NCI-H1105 (cell line): ENCODE data around the gene ILDR1.

ENCODE experiments used
- DNase-seq: peaks from one replicate; lab custom pipeline; 2025; lab: John Stamatoyannopoulos, UW

Gene ILDR1

DNA sequence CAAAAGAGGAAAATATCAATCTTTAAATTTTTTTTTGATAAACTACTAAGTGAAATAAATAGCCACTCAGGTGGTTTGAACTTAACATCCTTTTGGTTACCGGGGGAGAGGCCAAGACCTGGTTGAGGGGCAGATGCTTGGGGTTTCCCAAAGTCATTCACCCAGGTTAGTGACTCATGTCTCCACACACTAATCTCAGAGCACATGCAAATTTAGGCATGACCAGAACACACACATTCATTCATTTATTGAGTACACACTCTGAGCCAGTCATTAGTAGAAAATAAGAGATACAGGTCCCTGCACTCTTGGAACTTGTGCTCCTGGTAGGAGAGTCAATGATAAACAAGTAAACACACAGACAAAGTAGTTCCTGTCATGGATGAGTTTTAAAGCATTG lies 7.3 kb downstream of the ILDR1 start:
- DNase-seq: no peak

DNA sequence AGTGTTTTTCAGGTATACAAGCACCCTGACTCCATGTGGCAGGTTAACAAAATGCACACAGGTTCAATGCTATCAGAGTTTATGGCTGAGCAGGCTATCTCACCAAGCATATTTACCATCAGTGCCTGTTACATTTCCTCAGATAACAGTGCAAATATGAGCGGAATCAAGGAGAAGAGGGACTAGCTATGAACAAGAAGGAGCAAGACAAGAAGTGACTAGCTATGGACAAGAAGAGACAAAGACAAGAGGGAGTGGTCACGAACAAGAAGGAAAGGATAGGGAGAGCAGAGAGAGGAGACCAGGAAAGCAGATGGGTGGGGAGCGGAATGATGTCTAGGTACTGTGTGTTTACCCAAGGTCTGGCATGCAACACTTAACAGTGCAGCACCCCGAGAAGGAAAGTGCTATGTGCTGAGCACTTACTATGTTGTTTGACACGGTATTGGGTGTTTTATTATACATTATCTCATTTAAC lies 8.6 kb downstream of the ILDR1 start:
- DNase-seq: no peak

DNA sequence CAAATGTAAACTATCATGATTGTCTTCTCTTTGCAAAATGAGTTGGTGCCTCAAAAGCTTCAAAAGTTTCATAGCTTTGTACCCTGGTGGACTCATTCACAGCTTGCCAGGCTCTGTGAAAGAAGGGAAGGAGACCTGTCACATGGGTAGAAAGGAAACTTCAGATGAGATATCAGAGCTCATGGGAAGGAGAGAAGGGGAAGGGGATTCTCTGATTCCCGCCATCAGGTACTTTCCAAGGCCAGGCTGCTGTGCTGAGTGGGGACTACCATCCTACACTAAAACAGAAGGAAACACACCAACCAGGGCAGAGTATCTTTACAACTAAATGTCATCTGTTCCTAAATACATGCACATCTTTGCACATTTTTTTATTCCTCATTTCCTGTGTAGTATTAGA lies 9.2 kb downstream of the ILDR1 start:
- DNase-seq: no peak

DNA sequence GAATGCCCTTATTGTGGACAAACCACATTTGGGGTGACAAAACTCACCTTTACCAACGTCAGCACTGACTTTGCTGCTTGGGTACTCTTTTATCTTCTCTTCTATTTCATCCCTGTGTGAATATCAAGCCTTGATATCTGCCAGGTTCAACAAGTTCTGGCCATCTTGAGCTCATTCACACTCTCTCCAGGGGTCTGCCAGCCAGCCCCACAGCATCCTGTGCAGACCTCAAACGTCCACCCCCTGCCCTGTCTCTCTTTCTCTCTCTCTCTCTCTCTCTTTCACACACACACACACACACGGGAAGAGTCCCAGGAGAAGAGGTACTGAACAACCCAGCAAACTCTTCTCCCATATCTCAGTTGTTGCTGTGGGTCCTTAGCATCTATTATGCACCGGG lies 10.7 kb downstream of the ILDR1 start:
- DNase-seq: no peak

DNA sequence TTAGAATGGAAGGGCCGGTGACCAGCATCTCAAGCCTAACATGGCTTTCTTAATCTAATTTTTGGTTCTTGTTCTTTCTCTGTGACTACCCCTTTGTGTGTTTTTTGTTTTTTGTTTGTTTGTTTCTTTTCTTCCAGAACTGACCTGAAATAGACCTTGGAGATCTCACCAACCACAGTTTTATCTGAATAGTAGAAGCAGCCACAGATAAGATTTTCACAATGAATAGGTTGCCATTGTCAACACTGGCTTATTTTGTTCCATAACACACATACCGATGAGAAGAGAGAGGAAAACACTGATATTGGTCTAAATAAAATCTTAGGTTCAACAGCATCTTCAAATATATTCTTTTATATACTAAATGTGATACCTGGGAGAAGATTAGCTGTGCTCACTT lies 11.5 kb downstream of the ILDR1 start:
- DNase-seq: no peak

DNA sequence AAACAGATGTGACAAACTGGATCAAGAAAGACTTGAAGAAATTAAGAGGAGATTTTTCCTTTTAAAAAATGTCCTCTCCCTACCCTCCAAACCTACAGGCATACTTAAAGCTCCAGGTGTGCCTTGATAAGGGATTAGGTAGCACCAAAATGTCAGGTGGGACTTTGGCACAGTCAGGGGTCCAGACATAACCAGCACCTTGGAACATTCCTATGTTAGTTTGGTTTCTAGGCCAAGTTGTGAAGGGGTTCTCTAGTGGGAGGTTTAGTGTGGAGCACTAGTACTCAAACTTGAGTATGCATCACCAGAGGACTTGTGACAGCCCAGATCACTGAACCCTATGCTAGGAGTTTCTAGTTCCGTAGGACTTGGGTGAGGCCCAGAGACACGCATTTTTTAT lies 13.9 kb downstream of the ILDR1 start:
- no peak for DNase-seq

DNA sequence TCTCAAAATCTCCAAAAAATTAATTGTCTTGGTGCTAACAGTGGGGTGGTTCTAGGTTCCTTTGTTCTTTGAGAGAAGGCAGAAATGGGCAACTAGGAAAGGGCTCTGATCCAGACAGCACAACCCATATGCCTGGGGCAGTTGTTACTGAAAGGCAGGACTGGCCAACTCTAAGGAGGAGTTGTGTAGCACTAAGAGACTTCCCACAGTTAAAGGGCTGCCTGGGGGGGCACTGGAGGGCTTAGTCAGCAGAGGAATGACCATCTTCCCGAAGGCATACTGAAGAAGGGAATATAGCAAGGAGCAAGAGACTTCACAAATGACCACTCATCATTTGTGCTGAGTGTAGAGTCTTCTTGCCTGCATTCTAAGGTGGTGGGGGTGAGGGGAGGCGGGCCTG lies 15.8 kb downstream of the ILDR1 start:
- DNase-seq: no peak

DNA sequence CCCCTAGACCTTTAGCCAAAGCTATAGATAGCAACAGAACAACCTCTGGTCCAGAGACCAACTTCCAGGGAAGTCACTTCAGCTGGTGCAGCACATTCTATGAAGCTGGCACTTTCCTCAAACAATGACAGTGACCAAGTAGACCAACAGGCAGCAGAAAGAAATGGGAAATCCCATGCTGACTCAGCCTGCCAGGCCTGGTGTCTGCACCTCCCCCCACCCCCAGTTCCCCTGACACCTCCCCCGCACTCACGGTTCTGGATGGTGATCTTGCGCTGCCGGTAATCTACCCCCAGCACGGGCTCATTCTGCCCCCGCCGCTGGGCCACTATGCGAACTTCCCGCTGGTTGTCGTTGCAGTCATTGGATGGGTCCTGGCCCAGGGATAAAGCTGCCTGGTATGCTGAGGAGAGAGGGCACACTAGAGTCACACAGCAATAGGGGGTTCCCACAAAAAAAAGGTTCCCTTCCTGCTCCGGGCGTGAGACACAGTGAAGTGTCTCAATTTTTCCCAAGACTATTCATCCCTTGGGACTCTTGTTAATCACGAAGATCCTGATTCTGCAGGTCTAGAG lies 17.0 kb downstream of the ILDR1 start:
- no peak for DNase-seq

DNA sequence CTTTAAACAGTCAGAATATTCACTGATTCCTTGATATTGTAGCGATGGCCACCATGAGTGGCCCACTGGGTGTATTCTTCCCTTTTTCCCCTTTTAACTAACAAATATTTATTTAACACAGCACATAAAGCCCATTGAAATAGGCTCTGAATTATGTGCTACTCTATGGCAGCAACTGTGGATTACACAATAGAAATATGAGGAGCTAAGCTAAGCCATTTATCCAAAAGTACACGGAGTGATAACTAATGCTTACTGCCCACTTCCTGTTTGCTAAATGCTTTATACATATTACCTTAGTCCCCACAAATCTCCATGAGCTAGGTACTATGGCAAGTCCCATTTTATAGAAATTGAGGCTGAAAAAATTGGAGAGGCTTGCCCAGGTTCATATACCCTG lies 17.9 kb downstream of the ILDR1 start:
- no peak for DNase-seq

DNA sequence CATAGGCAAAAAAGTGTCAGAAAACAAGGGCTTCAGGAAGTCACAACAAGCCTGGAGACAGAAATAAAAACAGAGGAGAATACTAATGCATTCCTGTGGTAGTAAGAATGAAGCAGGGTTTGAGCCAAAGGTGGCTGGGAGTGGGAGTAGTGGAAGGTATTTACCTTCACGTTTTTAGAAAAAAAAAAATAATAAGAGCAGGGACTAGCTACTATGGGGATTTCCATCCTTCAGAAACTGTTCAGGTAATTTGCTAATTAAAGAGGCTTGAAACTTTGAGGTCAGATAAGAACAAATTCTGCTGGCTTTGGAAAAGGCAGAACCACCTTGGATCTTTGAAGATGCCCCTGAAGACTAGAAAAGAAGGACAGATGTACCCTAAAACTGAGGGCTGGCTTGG lies 18.4 kb downstream of the ILDR1 start:
- no peak for DNase-seq

DNA sequence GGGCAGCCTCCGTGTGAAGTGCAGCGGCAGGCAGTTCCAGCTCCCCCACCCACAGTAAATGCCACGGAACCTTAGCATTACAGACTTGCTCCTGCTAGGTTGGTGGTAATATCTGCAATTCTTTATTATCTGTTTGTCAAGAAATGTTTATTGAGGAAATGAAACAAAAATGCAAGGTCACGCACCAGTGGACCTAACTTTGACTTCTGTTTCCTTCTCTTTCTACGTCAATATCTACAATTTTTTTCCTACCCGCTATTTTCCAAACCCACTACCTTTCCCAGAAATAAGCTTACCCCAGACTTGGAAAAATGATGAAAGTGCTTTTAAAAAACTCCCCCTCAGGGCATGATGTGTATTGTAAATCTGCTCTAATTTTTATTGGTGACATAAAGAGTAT lies 18.9 kb downstream of the ILDR1 start:
- no peak for DNase-seq

DNA sequence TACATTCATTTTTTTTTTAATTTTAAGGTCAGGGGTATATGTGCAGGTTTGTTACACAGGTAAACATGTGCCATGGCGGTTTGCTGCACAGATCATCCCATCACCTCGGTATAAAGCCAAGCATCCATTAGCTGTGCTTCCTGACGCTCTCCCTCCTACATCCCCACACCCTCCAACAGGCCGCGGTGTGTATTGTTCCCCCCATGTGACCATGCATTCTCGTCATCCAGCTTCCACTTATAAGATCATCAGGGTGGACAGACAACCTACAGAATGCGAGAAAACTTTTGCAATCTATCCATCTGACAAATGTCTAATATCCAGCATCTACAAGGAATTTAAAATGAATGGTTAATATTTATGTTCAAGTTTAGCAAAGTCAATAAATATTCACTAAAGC lies 19.4 kb downstream of the ILDR1 start:
- DNase-seq: no peak

DNA sequence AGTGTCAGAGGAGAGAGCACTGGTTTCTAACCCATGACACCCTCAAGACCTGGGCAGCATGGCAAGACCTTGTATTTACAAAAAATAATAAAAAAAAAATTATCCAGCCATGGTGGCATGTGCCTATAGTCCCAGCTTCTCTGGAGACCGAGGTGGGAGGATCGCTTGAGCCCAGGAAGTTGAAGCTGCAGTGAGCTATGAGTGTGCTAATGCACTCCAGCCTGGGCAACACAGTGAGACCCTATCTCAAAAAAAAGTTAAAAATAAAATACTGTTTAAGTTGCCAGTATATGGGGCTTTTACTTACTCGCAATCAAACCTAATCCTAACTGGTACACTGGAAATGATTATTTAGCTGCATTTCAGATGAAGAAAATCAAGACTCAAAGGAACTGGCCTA lies 20.2 kb downstream of the ILDR1 start:
- no peak for DNase-seq

DNA sequence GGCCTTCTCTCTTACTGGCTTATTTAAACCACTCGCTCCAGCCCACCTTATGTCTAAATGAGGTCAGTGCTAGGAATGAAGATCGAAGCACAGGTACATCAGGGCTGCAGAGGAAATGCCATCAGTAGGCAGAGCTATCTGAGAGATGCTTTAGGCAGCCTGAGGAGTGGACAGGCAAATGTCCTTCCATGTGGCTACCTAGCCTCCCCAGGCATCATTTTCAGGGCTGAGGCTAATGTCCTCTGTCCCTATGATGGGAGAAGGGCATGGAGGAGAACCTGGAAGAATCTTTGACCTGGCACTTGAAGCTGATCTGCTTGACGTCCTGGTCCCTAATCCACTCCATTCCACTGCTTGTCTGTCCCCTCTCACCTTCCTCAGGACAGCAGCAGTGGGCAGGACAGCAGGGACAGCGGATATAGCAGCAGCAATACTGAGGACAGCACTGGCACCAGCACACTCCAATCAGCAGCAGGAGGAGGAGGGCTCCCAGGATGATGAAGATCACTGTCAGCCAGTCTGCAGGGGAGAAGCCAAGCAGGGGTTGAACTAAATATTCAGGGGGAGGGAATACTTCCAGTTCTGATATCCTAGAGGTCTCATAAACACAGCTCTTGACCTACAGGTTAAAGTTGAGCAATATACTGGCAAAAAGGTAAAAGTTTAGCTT lies 21.0 kb downstream of the ILDR1 start:
- DNase-seq: no peak

DNA sequence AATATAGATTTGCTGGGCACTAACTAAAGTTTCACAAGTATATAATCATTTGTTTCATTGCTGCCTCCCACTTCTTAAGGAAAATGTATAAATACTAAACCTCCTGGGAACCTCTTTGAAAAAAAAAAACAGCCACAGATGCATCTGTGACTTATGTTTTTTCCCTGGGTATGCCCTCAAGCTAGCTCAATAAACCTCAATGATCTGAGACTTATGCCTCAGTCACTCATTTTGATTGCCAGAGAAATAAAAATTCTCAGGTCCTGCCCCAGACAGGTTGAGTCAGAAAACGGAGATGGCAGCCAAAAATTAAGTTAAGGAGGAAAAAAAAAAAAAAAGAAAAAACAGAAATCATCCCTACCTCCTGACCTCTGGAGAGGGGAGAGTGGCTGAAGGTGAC lies 22.1 kb downstream of the ILDR1 start:
- DNase-seq: no peak

DNA sequence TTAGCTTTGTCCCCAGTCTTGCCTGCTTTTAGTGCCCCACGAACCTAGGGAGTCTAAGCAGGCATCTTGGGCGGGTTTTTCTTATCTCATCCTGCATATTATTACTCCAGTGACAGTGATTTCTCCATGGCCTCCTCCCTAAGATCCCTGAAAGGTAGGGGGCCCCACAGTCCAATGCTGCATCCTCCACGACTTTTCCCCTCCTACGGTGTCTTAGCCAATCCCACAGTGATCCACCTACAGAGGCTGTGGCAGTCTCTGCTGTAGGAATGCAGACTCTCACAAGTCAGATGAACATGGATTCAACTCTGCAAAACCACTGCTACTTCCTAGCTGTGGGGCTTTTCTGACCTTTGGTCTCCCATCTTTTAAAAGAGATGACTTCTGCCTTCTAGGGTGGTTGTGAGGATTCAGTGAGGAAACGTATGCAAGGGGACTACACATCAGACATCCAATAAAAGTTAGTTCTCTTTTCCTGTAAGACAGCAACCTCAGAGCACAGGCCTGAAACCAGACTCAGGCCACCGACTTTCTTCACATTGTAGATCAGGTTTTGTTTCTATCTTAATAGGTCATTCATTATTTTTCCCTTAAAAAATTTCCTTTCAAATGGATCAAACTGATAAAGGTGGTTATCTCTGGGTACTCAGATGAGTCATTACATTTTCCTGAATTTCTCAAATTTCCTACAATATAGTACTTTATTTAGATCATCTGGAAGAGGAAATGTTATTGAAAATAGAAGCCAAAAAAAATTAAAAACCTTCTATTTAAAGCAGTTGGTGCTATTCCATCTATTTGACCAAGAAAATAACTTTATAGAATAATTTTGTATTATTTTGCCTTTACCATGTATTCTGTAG lies 23.2 kb downstream of the ILDR1 start:
- no peak for DNase-seq

DNA sequence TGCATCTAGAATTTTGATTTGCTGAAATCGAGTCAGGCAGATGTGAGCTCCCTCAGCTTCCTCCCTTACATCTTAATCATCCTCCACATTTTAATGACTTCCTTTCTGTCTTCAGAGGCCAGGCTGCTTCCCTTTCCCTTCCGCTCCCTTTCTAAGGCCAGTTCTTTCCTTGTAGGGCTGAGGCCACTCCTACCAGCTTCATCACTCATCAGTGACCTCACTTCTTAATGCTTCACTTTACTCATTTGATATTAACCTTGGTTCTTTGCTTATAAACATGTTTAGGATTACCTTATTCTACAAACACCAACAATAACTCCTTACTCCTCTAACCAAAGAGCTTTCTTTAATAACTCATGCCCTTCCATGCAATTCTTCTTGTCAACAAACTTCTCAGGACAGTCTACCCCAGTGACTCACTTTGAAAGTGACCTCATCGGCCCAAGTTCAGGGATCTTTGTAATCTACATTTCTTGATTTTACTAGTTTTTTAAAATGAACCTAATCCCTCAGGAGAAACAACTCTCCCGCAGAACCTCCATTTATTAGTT lies 23.9 kb downstream of the ILDR1 start:
- no peak for DNase-seq

DNA sequence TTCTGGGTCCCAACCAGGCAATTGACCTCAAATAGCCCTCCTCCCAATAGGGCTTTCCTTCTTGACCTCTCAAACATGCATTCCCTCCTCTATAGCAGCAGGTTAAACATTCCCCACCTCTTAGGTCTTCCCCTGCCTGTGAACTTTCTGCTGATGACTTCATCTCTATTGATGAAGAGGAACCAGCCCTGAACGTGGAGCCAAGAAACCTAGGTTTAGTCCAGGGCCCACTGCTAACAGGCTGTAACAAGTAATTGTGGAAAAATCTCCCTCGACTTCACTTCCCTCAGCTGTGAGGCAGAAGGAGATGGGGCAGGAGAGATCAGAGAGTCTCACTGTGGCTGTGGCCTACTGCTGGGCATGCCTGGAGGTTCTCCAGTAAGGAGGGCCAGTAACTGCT lies 24.7 kb downstream of the ILDR1 start:
- no peak for DNase-seq

DNA sequence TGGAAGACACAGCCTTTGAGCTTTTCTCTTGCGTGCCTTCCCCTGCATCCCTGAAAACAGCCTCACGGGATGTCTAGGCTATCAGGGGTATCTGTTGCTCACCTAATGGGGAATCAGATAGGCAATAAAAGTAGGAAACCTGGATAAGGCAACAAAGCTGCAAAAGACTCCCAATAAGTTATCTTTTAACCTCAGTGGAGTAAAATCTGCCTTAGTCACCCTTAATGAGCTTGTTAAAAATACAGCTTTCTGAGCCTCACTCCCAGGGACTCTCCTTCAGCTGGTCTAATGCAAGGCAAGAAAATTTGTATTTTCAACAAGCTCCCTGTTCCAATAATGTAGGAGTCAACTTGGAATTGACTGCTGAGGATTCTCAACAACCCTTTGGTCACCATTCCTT lies 25.6 kb downstream of the ILDR1 start:
- DNase-seq: no peak

DNA sequence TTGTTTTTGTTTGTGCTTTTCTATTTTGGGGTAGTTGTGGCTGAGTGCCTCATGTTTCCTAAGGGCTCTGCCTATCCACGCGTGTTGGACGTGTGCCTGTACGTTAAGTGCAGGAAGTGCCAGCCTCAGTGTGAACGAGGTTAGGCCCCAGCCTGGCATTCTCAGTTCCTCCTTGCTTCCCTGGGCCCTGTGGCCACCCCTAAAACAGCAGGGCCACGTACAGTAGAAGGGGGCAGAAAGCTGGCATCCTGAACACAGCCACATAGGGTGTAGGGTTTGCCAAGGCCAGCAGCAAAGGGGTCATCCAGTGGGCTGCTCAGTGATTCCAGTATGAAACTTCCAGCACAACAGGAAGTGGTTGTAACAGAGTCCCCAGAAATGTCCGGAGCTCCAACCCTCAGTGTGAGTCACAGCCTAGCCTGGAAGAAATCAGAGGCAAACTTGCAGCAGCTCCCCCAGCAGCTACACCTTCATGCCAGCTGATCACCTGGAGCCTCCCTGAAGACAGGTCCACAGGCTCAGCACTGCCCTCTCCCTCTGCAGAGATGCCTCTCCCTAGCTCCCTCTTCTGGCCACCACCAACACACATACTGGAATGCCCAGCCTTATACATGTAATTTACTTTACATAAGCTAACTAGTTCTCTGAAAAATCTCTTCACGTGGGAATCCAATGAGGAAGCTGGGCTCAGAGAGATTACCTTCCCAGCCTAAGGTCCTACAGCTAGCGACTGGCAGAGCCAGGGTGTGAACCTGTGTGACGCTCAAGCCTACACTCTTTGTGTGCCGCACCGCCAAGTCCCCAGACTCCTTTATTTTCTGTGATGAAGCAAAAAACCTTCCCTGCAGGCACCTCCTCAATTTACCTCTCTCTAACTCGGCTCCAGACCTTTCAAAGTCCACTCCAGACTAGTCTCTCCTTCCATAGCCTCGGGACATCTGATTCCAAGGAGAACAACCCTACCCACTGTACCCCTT lies 26.6 kb downstream of the ILDR1 start:
- DNase-seq: peak; percentile 6

DNA sequence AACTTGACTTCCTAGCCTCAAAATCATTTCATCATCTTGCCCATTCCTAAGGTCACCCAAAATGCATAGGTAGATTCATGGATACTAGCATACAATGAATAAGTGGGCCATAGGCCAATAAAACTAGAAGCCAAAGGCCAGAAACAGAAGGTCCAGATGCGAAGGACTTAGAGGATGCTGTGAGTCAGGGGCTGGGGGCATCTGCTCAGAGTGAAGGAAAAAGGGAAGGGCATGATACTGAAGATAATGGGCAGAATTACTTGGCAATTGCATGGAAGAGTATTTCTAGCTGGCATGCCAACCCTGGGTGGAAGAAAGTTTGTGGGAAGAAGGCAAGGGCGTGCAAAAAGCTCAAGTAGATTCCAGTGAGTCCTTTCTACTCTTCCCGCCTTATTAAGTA lies 27.5 kb downstream of the ILDR1 start:
- no peak for DNase-seq
